ENCODE results near the gene EOGT. TPM values are rescaled to one million over a fixed set of nuclear protein-coding genes. Genes with fewer than 3 reads are reported as not detected.
A peak's percentile ranks its signal among the peaks of the same experiment; 100 is the strongest.

The EOGT gene
- total RNA-seq, 1 experiment from 2014 or later = 21.0 TPM

GRCh38 chr3:68973639-68974038 lies 39.8 kb downstream of the EOGT start:
- no peaks in the 10 kb centered on the region for H3K9me3 Mint-ChIP-seq (ENCODE audit: low read depth, unreplicated experiment)
- no peak overlapping the region for H3K27ac Mint-ChIP-seq (ENCODE audit: unreplicated experiment)
- no TSS peak for BruUV-seq (replicated peaks)
- peaks cover 35% of the 10 kb centered on the region for H3K27me3 Mint-ChIP-seq (ENCODE audit: unreplicated experiment)
- H3K4me3 Mint-ChIP-seq (ENCODE audit: low read depth, unreplicated experiment) = no peak overlapping the region
- CTCF ChIA-PET = no interaction called here
- H3K36me3 Mint-ChIP-seq (ENCODE audit: insufficient read depth, unreplicated experiment) = no peaks in the 10 kb centered on the region
- intact Hi-C loops (cut with micrococcal nuclease; ENCODE audit: unreplicated experiment) = loop anchor here (5.0 to 10.0 kb wide), 2 partner anchors 96 to 1859 kb away; no protein-coding TSS in a partner anchor
- TF ChIP-seq CTCF (IDR thresholded peaks at IDR 0.05; ENCODE audit: unreplicated experiment) = no peak
- DNase-seq = peak; percentile 1
- no peaks in the 10 kb centered on the region for H3K4me1 Mint-ChIP-seq (ENCODE audit: low read depth, unreplicated experiment)

GRCh38 chr3:68972358-68972979 lies 41.0 kb downstream of the EOGT start:
- BruUV-seq (replicated peaks) = no TSS peak
- H3K36me3 Mint-ChIP-seq (ENCODE audit: insufficient read depth, unreplicated experiment) = no peaks in the 10 kb centered on the region
- peaks cover 46% of the 10 kb centered on the region for H3K27me3 Mint-ChIP-seq (ENCODE audit: unreplicated experiment)
- no peak overlapping the region for H3K4me3 Mint-ChIP-seq (ENCODE audit: low read depth, unreplicated experiment)
- H3K4me1 Mint-ChIP-seq (ENCODE audit: low read depth, unreplicated experiment) = no peaks in the 10 kb centered on the region
- TF ChIP-seq CTCF (IDR thresholded peaks at IDR 0.05; ENCODE audit: unreplicated experiment) = peak; percentile 66
- no peaks in the 10 kb centered on the region for H3K9me3 Mint-ChIP-seq (ENCODE audit: low read depth, unreplicated experiment)
- intact Hi-C loops (cut with micrococcal nuclease; ENCODE audit: unreplicated experiment) = loop anchor here (1.0 to 10.0 kb wide), 3 partner anchors 78 to 1858 kb away; no protein-coding TSS in a partner anchor
- H3K27ac Mint-ChIP-seq (ENCODE audit: unreplicated experiment) = no peak overlapping the region
- CTCF ChIA-PET = interaction anchor here (0.8 to 1.4 kb wide), 2 partner anchors 79 to 2000 kb away, joined by 3 to 4 read pairs; no protein-coding TSS in a partner anchor
- peak; percentile 67 for DNase-seq

GRCh38 chr3:68964694-68965093 lies 48.8 kb downstream of the EOGT start:
- H3K9me3 Mint-ChIP-seq (ENCODE audit: low read depth, unreplicated experiment) = no peaks in the 10 kb centered on the region
- H3K4me3 Mint-ChIP-seq (ENCODE audit: low read depth, unreplicated experiment) = no peak overlapping the region
- no peak for DNase-seq
- H3K36me3 Mint-ChIP-seq (ENCODE audit: insufficient read depth, unreplicated experiment) = no peaks in the 10 kb centered on the region
- peaks cover 81% of the 10 kb centered on the region for H3K27me3 Mint-ChIP-seq (ENCODE audit: unreplicated experiment)
- intact Hi-C loops (cut with micrococcal nuclease; ENCODE audit: unreplicated experiment) = no loop called here
- no peak for TF ChIP-seq CTCF (IDR thresholded peaks at IDR 0.05; ENCODE audit: unreplicated experiment)
- CTCF ChIA-PET = no interaction called here
- H3K27ac Mint-ChIP-seq (ENCODE audit: unreplicated experiment) = no peak overlapping the region
- BruUV-seq (replicated peaks) = no TSS peak
- H3K4me1 Mint-ChIP-seq (ENCODE audit: low read depth, unreplicated experiment) = no peaks in the 10 kb centered on the region

- no peak for TF ChIP-seq CTCF (IDR thresholded peaks at IDR 0.05; ENCODE audit: unreplicated experiment)
- Mint-ChIP-seq H3K36me3 (ENCODE audit: insufficient read depth, unreplicated experiment) (no peaks in the 10 kb centered on the region), H3K4me3 (ENCODE audit: low read depth, unreplicated experiment) (no peak overlapping the region), H3K27me3 (ENCODE audit: unreplicated experiment) (peaks cover 81% of the 10 kb centered on the region), H3K27ac (ENCODE audit: unreplicated experiment) (no peak overlapping the region), H3K4me1 (ENCODE audit: low read depth, unreplicated experiment) (no peaks in the 10 kb centered on the region), H3K9me3 (ENCODE audit: low read depth, unreplicated experiment) (no peaks in the 10 kb centered on the region)
- no TSS peak for BruUV-seq (replicated peaks)
- CTCF ChIA-PET = interaction anchor here (0.7 kb wide), 1 partner anchor 821 kb away, joined by 3 read pairs; no protein-coding TSS in a partner anchor
- DNase-seq = no peak
- intact Hi-C loops (cut with micrococcal nuclease; ENCODE audit: unreplicated experiment) = no loop called here
Measured at GRCh38 chr3:68963891-68964290, 49.6 kb downstream of the EOGT start.
